ENCODE results near the gene GAS7. TPM values are rescaled to one million over a fixed set of nuclear protein-coding genes. Genes with fewer than 3 reads are reported as not detected.

Gene GAS7
- total and polyA plus RNA-seq, 9 of the 15 experiments (the other 6 are each of a cell fraction or from before 2014, with no cell fraction given), result 0.11 to 0.33 TPM; not detected in 7

- Histone ChIP-seq H4K20me1 (replicated peaks; ENCODE audit: control insufficient read depth, insufficient read depth, low read length) (no peaks in the 10 kb centered on the region), H3K79me2 (ENCODE audit: control insufficient read depth, insufficient read depth, low read length) (no peaks in the 10 kb centered on the region), H3K4me3 (no peak overlapping the region), H3K27ac (ENCODE audit: extremely low read depth, low read depth, low read length) (no peak overlapping the region), H3K9me3 (replicated peaks; ENCODE audit: control insufficient read depth, insufficient read depth, low read depth, low read length) (no peaks in the 10 kb centered on the region), H3K4me2 (ENCODE audit: insufficient read depth, low read length) (no peak overlapping the region), H3K9me1 (ENCODE audit: control insufficient read depth, insufficient read depth, low read length) (no peaks in the 10 kb centered on the region), H3K36me3 (ENCODE audit: control insufficient read depth, insufficient read depth, low read length) (no peaks in the 10 kb centered on the region), H2AFZ (ENCODE audit: low read depth, low read length) (no peak overlapping the region), H3K9ac (ENCODE audit: insufficient read depth in 1 of 2, low read depth in 2 of 2, low read length in 2 of 2) (no peak overlapping the region), H3K27me3 (ENCODE audit: control insufficient read depth in 2 of 2, insufficient read depth in 2 of 2, low read length in 2 of 2) (peaks cover 0 to 18% of the 10 kb centered on the region in 2 experiments; a peak in 1 of 5 replicates), H3K4me1 (replicated peaks in 1 of 2; ENCODE audit: control insufficient read depth in 2 of 2, insufficient read depth in 2 of 2, low read length in 2 of 2) (no peaks in the 10 kb centered on the region)
- CTCF ChIA-PET (ENCODE audit: low intra/inter-chr PET ratio), result no interaction called here
- intact Hi-C loops (cut with micrococcal nuclease), result no loop called here
- ATAC-seq (no peak), FAIRE-seq (no peak), DNase-seq (ENCODE audit: extremely low read depth in 1 of 4, low spot score in 3 of 4) (no peak)
- in situ Hi-C loops (cut with MboI), result no loop called here
- TF ChIP-seq ZNF584 (CRISPR knock-in tag; IDR thresholded peaks at IDR 0.05; ENCODE audit: low read depth) (no peak), ZBTB33 (CRISPR knock-in tag; IDR thresholded peaks at IDR 0.05) (no peak), FOXA3 (CRISPR knock-in tag; conservative IDR thresholded peaks at IDR 0.05 in 1 of 2, IDR thresholded peaks at IDR 0.05 in 1 of 2) (no peak), TOE1 (IDR thresholded peaks at IDR 0.05; ENCODE audit: borderline replicate concordance) (no peak), TOE1 (CRISPR knock-in tag; IDR thresholded peaks at IDR 0.05; ENCODE audit: borderline replicate concordance, low read depth) (no peak), ZSCAN32 (CRISPR knock-in tag; IDR thresholded peaks at IDR 0.05) (no peak), CREB1 (IDR thresholded peaks at IDR 0.05) (no peak), CREB1 (CRISPR knock-in tag; IDR thresholded peaks at IDR 0.05) (no peak), CBX1 (IDR thresholded peaks at IDR 0.05; ENCODE audit: low read depth) (no peak), CREB5 (CRISPR knock-in tag; IDR thresholded peaks at IDR 0.05) (no peak), YBX1 (IDR thresholded peaks at IDR 0.05) (no peak), SMARCA5 (IDR thresholded peaks at IDR 0.05) (no peak), SP2 (IDR thresholded peaks at IDR 0.05; ENCODE audit: extremely low read depth, low read depth, low read length, poor library complexity, severe bottlenecking) (no peak), ZNF766 (CRISPR knock-in tag; conservative IDR thresholded peaks at IDR 0.05) (no peak), MTF1 (CRISPR knock-in tag; IDR thresholded peaks at IDR 0.05; ENCODE audit: borderline replicate concordance) (no peak), RBM17 (IDR thresholded peaks at IDR 0.05; ENCODE audit: borderline replicate concordance, low read depth, low read length) (no peak), ZNF76 (CRISPR knock-in tag; IDR thresholded peaks at IDR 0.05; ENCODE audit: borderline replicate concordance) (no peak)
- 1% methylated on average over 8 of the region's 8 CpGs for WGBS (ENCODE audit: insufficient coverage, low coverage, missing lambda C conversion rate)
- POLR2A ChIA-PET, result no interaction called here
- no TSS peak for BruUV-seq (replicated peaks)
These were observed 164.4 kb downstream of the GAS7 start for GRCh38 chr17:10033959-10034358.
